NCI-H774 (cell line): Measurements from ENCODE around the gene CRLF1.
A peak's percentile ranks its signal among the peaks of the same experiment; 100 is the strongest.
"Not testable (repeated sequence)": the region's sequence is repeated elsewhere in the genome, so short reads cannot be mapped to it uniquely, and the experiment has no call there.

ENCODE experiments used
- DNase-seq: peaks from one replicate; lab custom pipeline; 2025; lab: John Stamatoyannopoulos, UW

Gene CRLF1

GRCh38 chr19:18592732-18593131, 13.9 kb downstream of the CRLF1 start:
- DNase-seq, result not testable (repeated sequence)

- DNase-seq, result no peak
These were observed 14.7 kb downstream of the CRLF1 start for GRCh38 chr19:18591735-18592385.

- DNase-seq, result no peak
These were observed 16.0 kb downstream of the CRLF1 start for GRCh38 chr19:18590273-18591272.

GRCh38 chr19:18589380-18590272, 17.0 kb downstream of the CRLF1 start:
- DNase-seq, result peak; percentile 27

GRCh38 chr19:18588611-18589379, 17.8 kb downstream of the CRLF1 start, which contains the start of gene REX1BD:
REX1BD (plus strand) TSS chr19:18588798; CDS start chr19:18588802, 4 bp downstream.
- peak; percentile 63 for DNase-seq

- DNase-seq, result no peak
These were observed 18.5 kb downstream of the CRLF1 start for GRCh38 chr19:18587962-18588610.

GRCh38 chr19:18587561-18587960, 19.0 kb downstream of the CRLF1 start:
- no peak for DNase-seq

- no peak for DNase-seq
These were observed 20.3 kb downstream of the CRLF1 start for GRCh38 chr19:18586306-18586705.

GRCh38 chr19:18580311-18580710, 26.3 kb downstream of the CRLF1 start:
- DNase-seq, result no peak

GRCh38 chr19:18577365-18577914, 29.2 kb downstream of the CRLF1 start:
- DNase-seq, result no peak

GRCh38 chr19:18576383-18576782, 30.2 kb downstream of the CRLF1 start:
- no peak for DNase-seq

GRCh38 chr19:18574691-18575291, 31.8 kb downstream of the CRLF1 start:
- DNase-seq, result no peak

GRCh38 chr19:18571564-18572344, 34.8 kb downstream of the CRLF1 start, which contains the start of gene UBA52:
UBA52 (plus strand) TSS chr19:18571857; CDS start chr19:18573301, 1,444 bp downstream.
- DNase-seq, result peak; percentile 98

- no peak for DNase-seq
These were observed 38.2 kb downstream of the CRLF1 start for GRCh38 chr19:18568367-18568766.

- no peak for DNase-seq
These were observed 39.6 kb downstream of the CRLF1 start for GRCh38 chr19:18566953-18567352.

GRCh38 chr19:18562086-18562485, 44.5 kb downstream of the CRLF1 start:
- no peak for DNase-seq

GRCh38 chr19:18559685-18560084, 46.9 kb downstream of the CRLF1 start:
- no peak for DNase-seq

- DNase-seq, result no peak
These were observed 48.0 kb downstream of the CRLF1 start for GRCh38 chr19:18558604-18559003.

- no peak for DNase-seq
These were observed 48.4 kb downstream of the CRLF1 start for GRCh38 chr19:18558202-18558555.
